ENCODE results near the gene SAPCD2. TPM values are rescaled to one million over a fixed set of nuclear protein-coding genes. Genes with fewer than 3 reads are reported as not detected.

Gene SAPCD2
- total and polyA plus RNA-seq, 9 donors: 0.10 to 0.62 (median 0.31) TPM; not detected in 2

DNA sequence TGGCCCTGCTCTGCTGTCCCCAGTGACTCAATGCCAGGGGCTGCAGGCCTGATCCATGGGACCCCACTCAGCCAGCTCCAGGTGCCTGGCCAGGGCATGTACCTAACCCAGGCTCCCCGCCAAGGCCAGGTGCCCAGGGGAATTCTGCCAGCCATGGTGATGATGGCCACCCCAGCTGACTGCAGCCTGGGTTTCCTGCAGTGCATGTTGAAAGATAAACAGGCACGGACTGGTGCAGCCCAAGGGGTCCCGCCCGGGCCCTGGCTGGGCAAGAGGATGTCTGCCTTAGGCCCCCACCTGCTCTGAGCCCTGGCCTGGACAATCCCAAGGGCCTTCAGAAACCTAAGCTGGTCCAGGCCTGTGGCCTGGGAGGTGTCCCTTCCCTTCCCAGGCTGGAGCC, 43.5 kb downstream of the SAPCD2 start:
- Histone ChIP-seq H3K4me3 (no peak overlapping the region), H3K4me1 (ENCODE audit: insufficient read depth) (peaks cover 3% of the 10 kb centered on the region), H3K27ac (no peak overlapping the region), H3K27me3 (no peaks in the 10 kb centered on the region), H3K36me3 (no peaks in the 10 kb centered on the region), H3K9me3 (no peaks in the 10 kb centered on the region)
- intact Hi-C loops (cut with DNase I): loop anchor here in 1 of 4 donors (5.0 kb wide), 1 partner anchor 40 kb away; no protein-coding TSS in a partner anchor
- TF ChIP-seq EP300 (IDR thresholded peaks at IDR 0.05): no peak
- TF ChIP-seq POLR2A (IDR thresholded peaks at IDR 0.05): no peak
- TF ChIP-seq CTCF (IDR thresholded peaks at IDR 0.05): no peak
- no peak for DNase-seq
- 87 to 92% (median 89%) methylated on average over 4 of the region's 4 CpGs for WGBS, 3 donors

- Histone ChIP-seq H3K27me3 (no peaks in the 10 kb centered on the region), H3K27ac (no peak overlapping the region), H3K4me1 (ENCODE audit: insufficient read depth) (peaks cover 3% of the 10 kb centered on the region), H3K4me3 (no peak overlapping the region), H3K36me3 (no peaks in the 10 kb centered on the region), H3K9me3 (no peaks in the 10 kb centered on the region)
- no peak for DNase-seq
- 80 to 85% (median 85%) methylated on average over 1 to 2 of the region's 2 CpGs for WGBS, 3 donors
- intact Hi-C loops (cut with DNase I): loop anchor here in 1 of 4 donors (5.0 kb wide), 1 partner anchor 41 kb away; no protein-coding TSS in a partner anchor
- no peak for TF ChIP-seq POLR2A (IDR thresholded peaks at IDR 0.05)
- no peak for TF ChIP-seq EP300 (IDR thresholded peaks at IDR 0.05)
- TF ChIP-seq CTCF (IDR thresholded peaks at IDR 0.05): no peak
Observed at GRCh38 chr9:137026384-137026783, 44.0 kb downstream of the SAPCD2 start.

DNA sequence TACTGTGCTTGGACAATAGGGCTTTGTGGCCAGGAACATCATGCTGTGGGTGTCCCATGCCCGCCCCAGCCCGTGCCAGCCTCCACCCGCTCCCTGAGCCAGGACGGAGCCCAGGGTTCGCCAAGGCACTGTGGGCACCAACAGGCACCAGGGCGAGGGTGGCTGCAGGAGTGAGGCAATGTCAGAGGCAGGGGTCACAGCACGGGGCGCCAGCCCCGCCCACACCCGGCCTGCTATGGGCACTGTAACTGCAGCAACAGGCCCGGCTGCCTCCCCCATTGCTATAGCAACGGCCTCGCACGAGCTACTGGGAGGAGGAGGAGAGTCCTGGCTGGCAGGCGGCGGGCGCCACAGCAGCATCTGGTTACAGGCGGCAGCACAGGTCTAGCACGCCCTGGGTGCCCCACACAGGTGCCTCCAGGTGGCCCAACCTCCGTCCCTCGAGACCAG, 44.8 kb downstream of the SAPCD2 start:
- Histone ChIP-seq H3K9me3 (no peaks in the 10 kb centered on the region), H3K36me3 (no peaks in the 10 kb centered on the region), H3K27me3 (no peaks in the 10 kb centered on the region), H3K4me1 (ENCODE audit: insufficient read depth) (peaks cover 3% of the 10 kb centered on the region), H3K27ac (no peak overlapping the region), H3K4me3 (no peak overlapping the region)
- DNase-seq: no peak
- TF ChIP-seq CTCF (IDR thresholded peaks at IDR 0.05): no peak
- TF ChIP-seq POLR2A (IDR thresholded peaks at IDR 0.05): no peak
- no peak for TF ChIP-seq EP300 (IDR thresholded peaks at IDR 0.05)
- 84 to 85% (median 84%) methylated on average over 18 to 21 of the region's 21 CpGs for WGBS, 3 donors
- intact Hi-C loops (cut with DNase I): loop anchor here in 1 of 4 donors (5.0 kb wide), 1 partner anchor 42 kb away; no protein-coding TSS in a partner anchor

- intact Hi-C loops (cut with DNase I): no loop called here
- no peak overlapping the region for H3K27ac ChIP-seq
- H3K4me1 ChIP-seq (ENCODE audit: insufficient read depth): peaks cover 2% of the 10 kb centered on the region
- no peaks in the 10 kb centered on the region for H3K36me3 ChIP-seq
- WGBS, 3 donors: 58 to 73% (median 66%) methylated on average over 15 of the region's 15 CpGs
- DNase-seq: no peak
- TF ChIP-seq EP300 (IDR thresholded peaks at IDR 0.05) (no peak), CTCF (IDR thresholded peaks at IDR 0.05) (no peak), POLR2A (IDR thresholded peaks at IDR 0.05) (no peak)
- no peak overlapping the region for H3K4me3 ChIP-seq
- H3K27me3 ChIP-seq: no peaks in the 10 kb centered on the region
- H3K9me3 ChIP-seq: no peaks in the 10 kb centered on the region
Observed at GRCh38 chr9:137023583-137023991, 46.8 kb downstream of the SAPCD2 start.

Measured in ovary (tissue), 9 donors.